Thoracic aorta (tissue), 2 donors: ENCODE measurements around the gene APOBEC3G. TPM values are rescaled to one million over a fixed set of nuclear protein-coding genes. Genes with fewer than 3 reads are reported as not detected.
"Not testable (repeated sequence)": the region's sequence is repeated elsewhere in the genome, so short reads cannot be mapped to it uniquely, and the experiment has no call there.

Experiments
- ATAC-seq: fragments of 150-250 bp; one replicate; pipeline ENCODE4 v1.8.0; 2017; ENCODE audit warnings: low read depth; ENCODE audit not compliant: insufficient number of reproducible peaks, low FRiP score
- DNase-seq: peaks from one replicate; pipeline ENCODE4 v3.0.0-alpha.2; 2020; ENCODE audit warnings: low spot score
- H3K27ac ChIP-seq, 2 donors: fragments of 200-600 bp; sonication (generic); 1 replicate in 1 of 2; 2 replicates in 1 of 2; pipeline ENCODE4 v1.5.1; 2016; ENCODE audit warnings: mild to moderate bottlenecking in 2 of 2, moderate library complexity in 2 of 2
- H3K27me3 ChIP-seq: fragments of 200-600 bp; sonication (generic); replicated peaks from 2 replicates; pipeline ENCODE4 v1.6.0; 2016; ENCODE audit warnings: mild to moderate bottlenecking; ENCODE audit not compliant: insufficient read depth
- H3K36me3 ChIP-seq: fragments of 200-600 bp; sonication (generic); one replicate; pipeline ENCODE4 v1.5.1; 2016
- H3K4me1 ChIP-seq, 2 donors: fragments of 200-600 bp; sonication (generic); 1 replicate in 1 of 2; 2 replicates in 1 of 2; pipeline versions ENCODE4 v1.5.1 to v1.6.0; 2016; ENCODE audit warnings: low read depth in 2 of 2, mild to moderate bottlenecking in 1 of 2; ENCODE audit not compliant: control insufficient read depth in 1 of 2
- H3K4me3 ChIP-seq: fragments of 200-600 bp; sonication (generic); 2 replicates; pipeline ENCODE4 v1.5.1; 2016; ENCODE audit warnings: mild to moderate bottlenecking
- H3K9me3 ChIP-seq: fragments of 200-600 bp; sonication (generic); 2 replicates; pipeline ENCODE4 v1.5.1; 2016
- total RNA-seq, 2 donors: library from RNA; depleted of rRNA; stranded (reverse); fragments of >200 nt; gene quantifications; one replicate each; pipeline versions ENCODE4 v1.1.0 to v1.2.3, GENCODE V29; 2016
- TF ChIP-seq, protein P1 (sequence below): fragments of 200-600 bp; sonication (generic); IDR thresholded peaks from one replicate; pipeline ENCODE4 v1.5.1; 2019; ENCODE audit warnings: antibody characterized with exemption

Gene APOBEC3G
- total RNA-seq = 1 to 10 TPM; 3.4 to 8.3 TPM

DNA sequence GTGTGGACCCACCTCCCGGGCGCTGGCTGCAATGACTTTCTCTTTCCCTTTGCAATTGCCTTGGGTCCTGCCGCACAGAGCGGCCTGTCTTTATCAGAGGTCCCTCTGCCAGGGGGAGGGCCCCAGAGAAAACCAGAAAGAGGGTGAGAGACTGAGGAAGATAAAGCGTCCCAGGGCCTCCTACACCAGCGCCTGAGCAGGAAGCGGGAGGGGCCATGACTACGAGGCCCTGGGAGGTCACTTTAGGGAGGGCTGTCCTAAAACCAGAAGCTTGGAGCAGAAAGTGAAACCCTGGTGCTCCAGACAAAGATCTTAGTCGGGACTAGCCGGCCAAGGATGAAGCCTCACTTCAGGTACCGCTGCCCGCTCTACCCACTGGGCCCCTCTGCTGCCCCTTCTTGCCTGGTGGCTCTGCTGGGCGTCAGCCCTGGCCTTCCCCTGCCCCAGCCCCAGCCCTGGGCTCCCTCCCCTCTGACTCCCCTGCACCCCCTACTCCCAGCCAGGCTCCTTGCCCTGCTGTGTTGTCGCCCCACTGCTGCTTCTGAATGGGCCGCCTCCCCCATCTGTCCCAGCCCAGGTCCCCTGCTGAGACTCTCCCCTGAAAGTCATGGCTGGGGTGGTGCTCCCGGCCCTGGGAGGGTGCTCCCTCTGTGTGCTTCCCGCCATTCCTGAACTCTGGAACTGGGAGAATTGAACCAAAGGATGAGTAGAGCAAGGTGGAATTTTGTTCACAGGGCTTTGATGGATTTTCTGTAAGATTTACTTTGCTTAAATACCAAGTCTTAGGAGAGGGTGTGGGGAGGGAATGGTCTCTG is at the start of gene APOBEC3G:
Gene APOBEC3G, plus strand, starts transcription at position 250 of the 815 bp plus-strand sequence. Its CDS starts 87 bp downstream, at position 337.
- not testable (repeated sequence) for DNase-seq, H3K27me3 ChIP-seq, H3K9me3 ChIP-seq, H3K36me3 ChIP-seq, H3K4me1 ChIP-seq
- ATAC-seq = peak; percentile 53
- H3K27ac ChIP-seq = peak within 1 kb of the TSS; percentile 53 to 61
- H3K4me3 ChIP-seq = peak within 1 kb of the TSS; percentile 71

DNA sequence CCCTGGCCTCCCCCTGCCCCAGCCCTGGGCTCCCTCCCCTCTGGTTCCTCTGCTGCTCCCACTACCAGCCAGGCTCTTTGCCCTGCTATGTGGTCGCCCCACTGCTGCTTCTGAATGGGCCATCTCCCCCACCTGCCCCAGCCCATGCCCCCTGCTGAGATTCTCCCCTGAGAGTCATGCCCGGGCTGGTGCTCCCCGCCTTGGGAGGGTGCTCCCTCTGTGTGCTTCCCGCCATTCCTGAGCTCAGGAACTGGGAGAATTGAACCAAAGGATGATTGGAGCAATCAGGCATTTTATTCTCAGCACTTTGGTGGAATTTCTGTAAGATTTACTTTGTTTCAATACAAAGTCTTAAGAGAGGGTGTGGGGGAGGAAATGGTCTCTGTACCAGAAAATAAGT is 49.4 kb upstream of the APOBEC3G start:
- Histone ChIP-seq H3K4me1 (no peaks in the 10 kb centered on the region), H3K36me3 (no peaks in the 10 kb centered on the region), H3K9me3 (no peaks in the 10 kb centered on the region), H3K4me3 (no peak overlapping the region), H3K27ac (no peak overlapping the region), H3K27me3 (no peaks in the 10 kb centered on the region)
- no peak for ATAC-seq
- TF ChIP-seq, protein P1, sequence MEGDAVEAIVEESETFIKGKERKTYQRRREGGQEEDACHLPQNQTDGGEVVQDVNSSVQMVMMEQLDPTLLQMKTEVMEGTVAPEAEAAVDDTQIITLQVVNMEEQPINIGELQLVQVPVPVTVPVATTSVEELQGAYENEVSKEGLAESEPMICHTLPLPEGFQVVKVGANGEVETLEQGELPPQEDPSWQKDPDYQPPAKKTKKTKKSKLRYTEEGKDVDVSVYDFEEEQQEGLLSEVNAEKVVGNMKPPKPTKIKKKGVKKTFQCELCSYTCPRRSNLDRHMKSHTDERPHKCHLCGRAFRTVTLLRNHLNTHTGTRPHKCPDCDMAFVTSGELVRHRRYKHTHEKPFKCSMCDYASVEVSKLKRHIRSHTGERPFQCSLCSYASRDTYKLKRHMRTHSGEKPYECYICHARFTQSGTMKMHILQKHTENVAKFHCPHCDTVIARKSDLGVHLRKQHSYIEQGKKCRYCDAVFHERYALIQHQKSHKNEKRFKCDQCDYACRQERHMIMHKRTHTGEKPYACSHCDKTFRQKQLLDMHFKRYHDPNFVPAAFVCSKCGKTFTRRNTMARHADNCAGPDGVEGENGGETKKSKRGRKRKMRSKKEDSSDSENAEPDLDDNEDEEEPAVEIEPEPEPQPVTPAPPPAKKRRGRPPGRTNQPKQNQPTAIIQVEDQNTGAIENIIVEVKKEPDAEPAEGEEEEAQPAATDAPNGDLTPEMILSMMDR = no peak
- no peak for DNase-seq

DNA sequence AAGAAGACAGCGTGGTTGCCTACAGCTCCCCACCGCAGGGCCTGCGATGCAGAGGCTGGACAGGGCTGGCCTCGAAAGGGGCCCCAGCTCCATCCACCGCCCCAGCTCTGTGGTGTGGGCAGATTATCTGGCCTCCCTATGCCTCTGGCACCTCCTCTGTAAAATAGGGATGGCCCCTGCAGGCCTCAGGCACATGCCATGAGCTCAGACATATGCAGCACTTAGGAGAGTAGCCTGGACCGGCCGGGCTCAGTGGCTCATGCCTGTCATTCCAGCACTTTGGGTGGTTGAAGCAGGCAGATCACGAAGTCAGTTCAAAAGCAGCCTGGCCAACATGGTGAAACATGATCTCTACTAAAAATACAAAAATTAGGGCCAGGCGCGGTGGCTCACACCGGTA is 48.8 kb upstream of the APOBEC3G start:
- H3K4me3 ChIP-seq = no peak overlapping the region
- H3K9me3 ChIP-seq = no peaks in the 10 kb centered on the region
- no peak overlapping the region for H3K27ac ChIP-seq
- DNase-seq = no peak
- H3K27me3 ChIP-seq = no peaks in the 10 kb centered on the region
- ATAC-seq = no peak
- H3K36me3 ChIP-seq = no peaks in the 10 kb centered on the region
- TF ChIP-seq, protein P1 = no peak
- no peaks in the 10 kb centered on the region for H3K4me1 ChIP-seq

DNA sequence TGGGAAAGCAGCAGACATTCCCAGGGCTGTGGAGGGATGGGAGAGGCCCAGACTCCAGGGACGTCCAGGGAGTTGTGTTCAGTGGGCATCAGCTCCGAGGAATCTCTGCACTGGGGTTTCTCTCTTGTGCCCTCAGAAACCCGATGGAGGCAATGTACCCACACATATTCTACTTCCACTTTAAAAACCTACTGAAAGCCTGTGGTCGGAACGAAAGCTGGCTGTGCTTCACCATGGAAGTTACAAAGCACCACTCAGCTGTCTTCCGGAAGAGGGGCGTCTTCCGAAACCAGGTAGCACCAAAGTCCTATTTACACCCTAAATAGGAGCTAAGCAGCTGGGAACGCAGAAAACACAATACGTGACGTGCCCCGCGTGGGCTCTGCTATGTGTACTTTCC is 47.8 kb upstream of the APOBEC3G start:
- DNase-seq (no peak), ATAC-seq (no peak)
- Histone ChIP-seq H3K4me1 (no peaks in the 10 kb centered on the region), H3K36me3 (no peaks in the 10 kb centered on the region), H3K27me3 (no peaks in the 10 kb centered on the region), H3K9me3 (no peaks in the 10 kb centered on the region), H3K4me3 (no peak overlapping the region), H3K27ac (no peak overlapping the region)
- TF ChIP-seq, protein P1 = no peak

DNA sequence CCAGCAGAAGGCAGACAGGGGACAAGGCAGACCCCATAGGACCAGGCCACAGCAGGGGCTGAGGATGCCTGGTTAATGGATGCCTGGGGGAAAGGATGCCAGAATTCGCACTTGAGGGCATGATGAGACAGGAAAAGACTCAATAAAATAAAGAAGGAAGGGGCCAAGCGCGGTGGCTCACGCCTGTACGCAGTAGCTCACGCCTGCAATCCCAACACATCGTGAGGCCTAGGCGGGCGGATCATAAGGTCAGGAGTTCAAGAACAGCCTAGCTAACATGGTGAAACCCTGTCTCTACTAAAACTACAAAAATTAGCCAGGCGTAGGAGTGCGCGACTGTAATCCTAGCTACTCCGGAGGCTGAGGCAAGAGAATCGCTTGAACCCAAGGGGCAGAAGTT is 46.4 kb upstream of the APOBEC3G start:
- no peaks in the 10 kb centered on the region for H3K27me3 ChIP-seq
- TF ChIP-seq, protein P1 = no peak
- H3K36me3 ChIP-seq = no peaks in the 10 kb centered on the region
- ATAC-seq (no peak), DNase-seq (no peak)
- H3K9me3 ChIP-seq = no peaks in the 10 kb centered on the region
- H3K4me1 ChIP-seq = no peaks in the 10 kb centered on the region
- H3K4me3 ChIP-seq = no peak overlapping the region
- no peak overlapping the region for H3K27ac ChIP-seq

DNA sequence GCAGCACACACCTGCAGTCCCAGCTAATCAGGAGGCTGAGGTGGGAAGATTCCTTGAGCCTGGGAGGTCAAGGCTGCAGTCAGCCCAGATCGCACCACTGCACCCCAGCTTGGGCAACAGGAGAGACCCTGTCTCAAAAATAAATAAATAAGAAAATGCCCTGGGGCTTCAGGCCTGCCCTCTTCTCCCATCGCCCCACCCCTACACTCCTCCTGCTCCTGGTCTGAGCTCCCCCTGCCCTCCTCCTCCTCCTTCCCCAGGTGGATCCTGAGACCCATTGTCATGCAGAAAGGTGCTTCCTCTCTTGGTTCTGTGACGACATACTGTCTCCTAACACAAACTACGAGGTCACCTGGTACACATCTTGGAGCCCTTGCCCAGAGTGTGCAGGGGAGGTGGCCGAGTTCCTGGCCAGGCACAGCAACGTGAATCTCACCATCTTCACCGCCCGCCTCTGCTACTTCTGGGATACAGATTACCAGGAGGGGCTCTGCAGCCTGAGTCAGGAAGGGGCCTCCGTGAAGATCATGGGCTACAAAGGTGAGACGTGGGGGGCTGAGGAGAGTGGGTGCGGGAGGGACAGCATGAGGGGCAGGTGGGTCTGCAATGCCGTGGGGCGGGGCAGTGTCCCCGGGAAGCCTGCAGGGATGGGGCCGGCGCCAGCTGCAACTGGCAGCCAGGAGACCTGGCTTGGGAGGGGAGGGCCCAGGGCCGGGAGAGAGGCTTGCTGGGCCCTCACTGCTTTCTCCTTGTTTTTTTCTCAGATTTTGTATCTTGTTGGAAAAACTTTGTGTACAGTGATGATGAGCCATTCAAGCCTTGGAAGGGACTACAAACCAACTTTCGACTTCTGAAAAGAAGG is 45.4 kb upstream of the APOBEC3G start:
- not testable (repeated sequence) for H3K9me3 ChIP-seq, H3K4me3 ChIP-seq, H3K27me3 ChIP-seq, DNase-seq, H3K36me3 ChIP-seq, H3K27ac ChIP-seq, ATAC-seq, H3K4me1 ChIP-seq

DNA sequence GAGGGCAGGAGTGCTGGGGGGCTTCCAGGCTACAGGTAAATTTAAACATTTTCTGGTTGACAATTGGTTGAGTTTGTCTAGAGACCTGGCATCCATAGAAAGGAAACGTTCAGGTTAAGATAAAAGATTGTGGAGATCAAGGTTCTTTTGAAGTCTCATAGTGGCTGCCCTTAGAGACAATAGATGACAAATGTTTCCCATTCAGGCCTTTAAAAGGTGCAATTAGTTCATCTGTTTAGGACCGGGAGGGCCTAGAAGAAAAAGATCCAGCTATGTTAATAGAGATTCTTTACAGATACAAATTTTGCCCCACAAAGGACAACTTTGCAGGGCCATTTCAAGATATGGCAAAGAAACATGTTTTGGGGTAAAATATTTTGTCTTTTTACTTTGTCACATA is 40.0 kb upstream of the APOBEC3G start:
- H3K4me1 ChIP-seq, H3K27ac ChIP-seq, ATAC-seq, H3K36me3 ChIP-seq, H3K27me3 ChIP-seq, H3K4me3 ChIP-seq, DNase-seq, H3K9me3 ChIP-seq: not testable (repeated sequence)
